ENCODE results near the gene MRPS23. TPM values are rescaled to one million over a fixed set of nuclear protein-coding genes. Genes with fewer than 3 reads are reported as not detected.

Gene MRPS23
- polyA plus RNA-seq, 2 of the 4 experiments (the other 2 are of a cell fraction), result 110 to 153 TPM

GRCh38 chr17:57880086-57880456 lies 30.2 kb upstream of the MRPS23 start (continued):
- TF ChIP-seq MAZ (IDR thresholded peaks at IDR 0.05; ENCODE audit: borderline replicate concordance, low read depth, low read length), result no peak
- no peak for TF ChIP-seq CBX2 (IDR thresholded peaks at IDR 0.05; ENCODE audit: borderline replicate concordance, low read depth)
- peak; percentile 36; the same call in 1 of the 2 replicates for TF ChIP-seq GATA3 (IDR thresholded peaks at IDR 0.05; ENCODE audit: borderline replicate concordance)
- TF ChIP-seq CTCF (IDR thresholded peaks at IDR 0.05), result no peak
- no peak for TF ChIP-seq JUN (IDR thresholded peaks at IDR 0.05)
- TF ChIP-seq ZNF302 (CRISPR knock-in tag; IDR thresholded peaks at IDR 0.05), result no peak

GRCh38 chr17:57879437-57880085 lies 29.7 kb upstream of the MRPS23 start:
- FAIRE-seq, result no peak
- TF ChIP-seq BHLHE40 (IDR thresholded peaks at IDR 0.05; ENCODE audit: low read depth, low read length) (peak; percentile 49; the same call in 1 of the 2 replicates), HOXB13 (CRISPR knock-in tag; IDR thresholded peaks at IDR 0.05; ENCODE audit: low read depth) (no peak), RCOR1 (IDR thresholded peaks at IDR 0.05; ENCODE audit: low read depth, low read length) (no peak), CHD4 (IDR thresholded peaks at IDR 0.05; ENCODE audit: borderline replicate concordance) (no peak), REST (IDR thresholded peaks at IDR 0.05) (no peak), JUNB (IDR thresholded peaks at IDR 0.05) (no peak), TFCP2L1 (CRISPR knock-in tag; IDR thresholded peaks at IDR 0.05) (no peak), PHF8 (IDR thresholded peaks at IDR 0.05; ENCODE audit: borderline replicate concordance, low read depth) (no peak), HMGXB4 (CRISPR knock-in tag; IDR thresholded peaks at IDR 0.05; ENCODE audit: borderline replicate concordance) (no peak), CTCF (IDR thresholded peaks at IDR 0.05) (no peak), MAFK (IDR thresholded peaks at IDR 0.05; ENCODE audit: partially characterized antibody) (no peak), ATOH8 (CRISPR knock-in tag; IDR thresholded peaks at IDR 0.05; ENCODE audit: low read depth) (no peak), NR3C1 (IDR thresholded peaks at IDR 0.05) (no peak), EP300 (IDR thresholded peaks at IDR 0.05) (peak in 1 of 2 experiments; percentile 56; a peak in 2 of 5 replicates), HDAC2 (IDR thresholded peaks at IDR 0.05) (no peak), JUN (IDR thresholded peaks at IDR 0.05) (peak in 1 of 2 experiments; percentile 33; a peak in 2 of 5 replicates), KDM1A (IDR thresholded peaks at IDR 0.05; ENCODE audit: low read depth) (no peak), HOXB5 (CRISPR knock-in tag; IDR thresholded peaks at IDR 0.05) (0 out of 2 replicates have a peak, but pooled peaks have one; percentile 29), MAX (IDR thresholded peaks at IDR 0.05) (peak; percentile 94), ZSCAN20 (CRISPR knock-in tag; IDR thresholded peaks at IDR 0.05) (no peak), POLR2A (IDR thresholded peaks at IDR 0.05; ENCODE audit: low read length) (no peak), RFX5 (IDR thresholded peaks at IDR 0.05) (no peak), FOSL2 (IDR thresholded peaks at IDR 0.05) (no peak), FOSL2 (CRISPR knock-in tag; IDR thresholded peaks at IDR 0.05) (no peak), HOXA7 (CRISPR knock-in tag; IDR thresholded peaks at IDR 0.05) (no peak)

More at GRCh38 chr17:57879437-57880085, 29.7 kb upstream of the MRPS23 start:
- peak; percentile 82 to 91 for DNase-seq (ENCODE audit: low read depth in 1 of 2, low spot score in 1 of 2)
- Histone ChIP-seq H3K4me3 (peak overlapping the region; percentile 1; the same call in 1 of the 3 replicates), H3K27ac (peak overlapping the region; percentile 92 to 95), H3K4me1 (peaks cover 90% of the 10 kb centered on the region), H3K9me3 (no peaks in the 10 kb centered on the region), H3K4me2 (peak overlapping the region; percentile 64)
- WGBS (ENCODE audit: missing lambda C conversion rate), result 12% methylated on average over 12 of the region's 12 CpGs
- ChIA-PET POLR2A (interaction anchor here (0.6 to 3.1 kb wide), 19 partner anchors 8 to 220 kb away, joined by 3 to 15 read pairs (median 8); partner anchors contain the start of genes CUEDC1, DYNLL2, MRPS23 and SRSF1), CTCF (interaction anchor here (0.9 to 48.7 kb wide), 9 partner anchors 15 to 121 kb away, joined by 3 to 1377 read pairs (median 8); partner anchors contain the start of genes CUEDC1, MRPS23, SRSF1 and VEZF1)
- peak; percentile 60 to 64 for ATAC-seq

All from A549 (cell line).